Astrocyte (in vitro differentiated cells and primary cell): ENCODE data around the gene ANTXR2. TPM values are rescaled to one million over a fixed set of nuclear protein-coding genes. Genes with fewer than 3 reads are reported as not detected.

ENCODE experiments used
- DNase-seq: peaks from one replicate; pipeline ENCODE4 v3.0.0-alpha.2; 2010; ENCODE audit warnings: low read depth
- FAIRE-seq: peaks from 2 replicates; lab custom pipeline; 2011; peaks lifted over from hg19 to GRCh38; lab: Jason Lieb, UNC
- H2AFZ ChIP-seq: 2 replicates; pipeline ENCODE4 v1.6.0; 2012; ENCODE audit warnings: low read depth, low read length, inconsistent platforms
- H3K27ac ChIP-seq: 2 replicates; pipeline ENCODE4 v1.5.1; 2011; ENCODE audit warnings: low read depth, low read length, inconsistent platforms
- H3K27me3 ChIP-seq: 2 replicates; pipeline ENCODE4 v1.6.0; 2011; ENCODE audit warnings: low read length, inconsistent platforms; ENCODE audit not compliant: insufficient read depth
- H3K36me3 ChIP-seq: 2 replicates; pipeline ENCODE4 v1.5.1; 2011; ENCODE audit warnings: low read length, inconsistent platforms; ENCODE audit not compliant: insufficient read depth
- H3K4me1 ChIP-seq: 2 replicates; pipeline ENCODE4 v1.5.1; 2011; ENCODE audit warnings: low read length, inconsistent platforms; ENCODE audit not compliant: insufficient read depth
- H3K4me2 ChIP-seq: 2 replicates; pipeline ENCODE4 v1.6.0; 2012; ENCODE audit warnings: low read length, inconsistent platforms
- H3K4me3 ChIP-seq: 2 replicates; pipeline ENCODE4 v1.5.1; 2011; ENCODE audit warnings: low read depth, mild to moderate bottlenecking, low read length, inconsistent platforms; ENCODE audit not compliant: insufficient read depth
- H3K79me2 ChIP-seq: 2 replicates; pipeline ENCODE4 v1.6.0; 2012; ENCODE audit warnings: mild to moderate bottlenecking, low read length, inconsistent platforms; ENCODE audit not compliant: insufficient read depth
- H3K9ac ChIP-seq: 2 replicates; pipeline ENCODE4 v1.6.0; 2012; ENCODE audit warnings: mild to moderate bottlenecking, low read length, inconsistent platforms
- H3K9me3 ChIP-seq: 2 replicates; pipeline ENCODE4 v1.5.1; 2012; ENCODE audit warnings: low read depth, mild to moderate bottlenecking, low read length, inconsistent platforms; ENCODE audit not compliant: insufficient read depth
- H4K20me1 ChIP-seq: 2 replicates; pipeline ENCODE4 v1.6.0; 2012; ENCODE audit warnings: low read length, inconsistent platforms; ENCODE audit not compliant: insufficient read depth
- H3K27ac Mint-ChIP-seq: one replicate; pipeline ENCODE4 v1.8.0; 2021; ENCODE audit warnings: mild to moderate bottlenecking, mixed read lengths; ENCODE audit not compliant: unreplicated experiment
- H3K27me3 Mint-ChIP-seq: one replicate; pipeline ENCODE4 v1.8.0; 2021; ENCODE audit warnings: low read depth, mixed read lengths; ENCODE audit not compliant: unreplicated experiment
- H3K36me3 Mint-ChIP-seq: one replicate; pipeline ENCODE4 v1.8.0; 2021; ENCODE audit warnings: low read depth, mixed read lengths; ENCODE audit not compliant: unreplicated experiment
- H3K4me1 Mint-ChIP-seq: one replicate; pipeline ENCODE4 v1.8.0; 2021; ENCODE audit warnings: low read depth, mixed read lengths; ENCODE audit not compliant: unreplicated experiment
- H3K4me3 Mint-ChIP-seq: one replicate; pipeline ENCODE4 v1.8.0; 2021; ENCODE audit warnings: mild to moderate bottlenecking, moderate library complexity, mixed read lengths; ENCODE audit not compliant: unreplicated experiment
- H3K9me3 Mint-ChIP-seq: one replicate; pipeline ENCODE4 v1.8.0; 2021; ENCODE audit warnings: mild to moderate bottlenecking, mixed read lengths; ENCODE audit not compliant: unreplicated experiment
- CTCF ChIP-seq: IDR thresholded peaks from 2 replicates; pipeline ENCODE4 v1.5.1; 2011; ENCODE audit warnings: low read depth, mild to moderate bottlenecking, inconsistent platforms, low read length, moderate library complexity; ENCODE audit not compliant: insufficient read depth
- EZH2 ChIP-seq: IDR thresholded peaks from 2 replicates; pipeline ENCODE4 v1.6.1; 2012; ENCODE audit warnings: mild to moderate bottlenecking, low read length, inconsistent platforms; ENCODE audit not compliant: insufficient read depth
- total RNA-seq: library from RNA; stranded (reverse); gene quantifications from 2 replicates; pipeline ENCODE4 v1.2.1, GENCODE V29; 2021

ANTXR2 gene
- total RNA-seq, 1 donor from 2014 or later: 34.7 TPM

- Histone ChIP-seq H3K9me3 (no peaks in the 10 kb centered on the region), H2AFZ (no peak overlapping the region), H3K27ac (no peak overlapping the region), H3K4me1 (no peaks in the 10 kb centered on the region), H3K4me2 (no peak overlapping the region), H3K9ac (no peak overlapping the region), H4K20me1 (no peaks in the 10 kb centered on the region), H3K79me2 (no peaks in the 10 kb centered on the region), H3K27me3 (no peaks in the 10 kb centered on the region), H3K4me3 (no peak overlapping the region), H3K36me3 (no peaks in the 10 kb centered on the region)
- H3K4me1 Mint-ChIP-seq: no peaks in the 10 kb centered on the region
- no peaks in the 10 kb centered on the region for H3K27me3 Mint-ChIP-seq
- H3K36me3 Mint-ChIP-seq: no peaks in the 10 kb centered on the region
- no peak for FAIRE-seq
- H3K27ac Mint-ChIP-seq: no peak overlapping the region
- H3K4me3 Mint-ChIP-seq: no peak overlapping the region
- H3K9me3 Mint-ChIP-seq: no peaks in the 10 kb centered on the region
- TF ChIP-seq CTCF (no peak), EZH2 (no peak)
- no peak for DNase-seq
Measured at GRCh38 chr4:79886557-79886956, 186.5 kb downstream of the ANTXR2 start.

GRCh38 chr4:79886021-79886420, 187.0 kb downstream of the ANTXR2 start:
- H3K36me3 Mint-ChIP-seq: no peaks in the 10 kb centered on the region
- no peak overlapping the region for H3K27ac Mint-ChIP-seq
- TF ChIP-seq EZH2 (no peak), CTCF (no peak)

DNA sequence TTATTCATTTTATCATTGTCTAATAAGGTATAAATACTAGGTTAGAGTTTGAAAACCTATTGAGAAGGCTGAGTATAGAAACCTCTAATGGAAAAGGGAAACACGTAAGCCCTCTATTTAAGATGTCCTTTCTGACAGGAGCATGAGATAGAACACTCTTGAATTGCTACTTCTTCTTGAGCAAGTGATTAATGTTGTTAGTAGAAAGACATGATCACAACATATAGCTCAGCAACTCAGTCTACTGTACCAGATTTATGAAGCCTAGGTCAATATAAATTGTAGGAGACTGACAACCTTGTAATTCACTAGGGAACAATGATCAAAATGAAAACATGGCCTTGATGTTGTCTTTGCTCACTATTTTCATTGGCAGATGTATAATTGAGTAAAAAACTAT, 189.7 kb downstream of the ANTXR2 start:
- Histone ChIP-seq H3K4me2 (no peak overlapping the region), H3K27me3 (no peaks in the 10 kb centered on the region), H4K20me1 (no peaks in the 10 kb centered on the region), H3K79me2 (no peaks in the 10 kb centered on the region), H3K4me1 (no peaks in the 10 kb centered on the region), H3K27ac (no peak overlapping the region), H3K9me3 (no peaks in the 10 kb centered on the region), H2AFZ (no peak overlapping the region), H3K36me3 (no peaks in the 10 kb centered on the region), H3K9ac (no peak overlapping the region), H3K4me3 (no peak overlapping the region)
- FAIRE-seq: no peak
- Mint-ChIP-seq H3K4me1 (no peaks in the 10 kb centered on the region), H3K27me3 (no peaks in the 10 kb centered on the region), H3K9me3 (peaks cover 1% of the 10 kb centered on the region), H3K4me3 (no peak overlapping the region), H3K27ac (no peak overlapping the region), H3K36me3 (no peaks in the 10 kb centered on the region)
- TF ChIP-seq EZH2 (no peak), CTCF (no peak)
- DNase-seq: no peak

More at GRCh38 chr4:79886021-79886420, 187.0 kb downstream of the ANTXR2 start:
- Mint-ChIP-seq H3K4me3 (no peak overlapping the region), H3K27me3 (no peaks in the 10 kb centered on the region), H3K9me3 (no peaks in the 10 kb centered on the region), H3K4me1 (no peaks in the 10 kb centered on the region)
- FAIRE-seq (no peak), DNase-seq (no peak)
- Histone ChIP-seq H3K27me3 (no peaks in the 10 kb centered on the region), H3K27ac (no peak overlapping the region), H3K9me3 (no peaks in the 10 kb centered on the region), H4K20me1 (no peaks in the 10 kb centered on the region), H3K79me2 (no peaks in the 10 kb centered on the region), H2AFZ (no peak overlapping the region), H3K36me3 (no peaks in the 10 kb centered on the region), H3K9ac (no peak overlapping the region), H3K4me3 (no peak overlapping the region), H3K4me2 (no peak overlapping the region), H3K4me1 (no peaks in the 10 kb centered on the region)
